ENCODE data around the gene HOXB4. TPM values are rescaled to one million over a fixed set of nuclear protein-coding genes. Genes with fewer than 3 reads are reported as not detected.

Gene HOXB4
- total RNA-seq, 1 experiment from 2014 or later: 9.7 TPM

GRCh38 chr17:48565925-48566710 is 12.0 kb downstream of the HOXB4 start:
- Histone ChIP-seq H3K27ac (ENCODE audit: low read depth, low read length, poor library complexity, severe bottlenecking) (peak overlapping the region; percentile 87), H3K27me3 (replicated peaks; ENCODE audit: insufficient read depth, low read depth, low read length, poor library complexity) (no peaks in the 10 kb centered on the region), H3K4me1 (ENCODE audit: insufficient read depth, low read length, poor library complexity, severe bottlenecking) (peaks cover 83% of the 10 kb centered on the region), H3K4me3 (ENCODE audit: low read depth, low read length, poor library complexity, severe bottlenecking) (no peak overlapping the region), H3K9me3 (ENCODE audit: low read depth, low read length, poor library complexity, severe bottlenecking) (no peaks in the 10 kb centered on the region), H3K36me3 (ENCODE audit: insufficient read depth, low read length, poor library complexity, severe bottlenecking) (no peaks in the 10 kb centered on the region)
- TF ChIP-seq EZH2 (IDR thresholded peaks at IDR 0.05; ENCODE audit: borderline replicate concordance, low read depth, low read length, poor library complexity, severe bottlenecking): no peak
- no peak for TF ChIP-seq CTCF (conservative IDR thresholded peaks at IDR 0.05; ENCODE audit: low read depth, low read length)
- POLR2A ChIA-PET (ENCODE audit: low non-redundant PET): no interaction called here
- BruUV-seq (replicated peaks): no TSS peak
- CTCF ChIA-PET: no interaction called here
- intact Hi-C loops (cut with micrococcal nuclease; ENCODE audit: unreplicated experiment): no loop called here
- DNase-seq (ENCODE audit: low spot score): no peak

DNA sequence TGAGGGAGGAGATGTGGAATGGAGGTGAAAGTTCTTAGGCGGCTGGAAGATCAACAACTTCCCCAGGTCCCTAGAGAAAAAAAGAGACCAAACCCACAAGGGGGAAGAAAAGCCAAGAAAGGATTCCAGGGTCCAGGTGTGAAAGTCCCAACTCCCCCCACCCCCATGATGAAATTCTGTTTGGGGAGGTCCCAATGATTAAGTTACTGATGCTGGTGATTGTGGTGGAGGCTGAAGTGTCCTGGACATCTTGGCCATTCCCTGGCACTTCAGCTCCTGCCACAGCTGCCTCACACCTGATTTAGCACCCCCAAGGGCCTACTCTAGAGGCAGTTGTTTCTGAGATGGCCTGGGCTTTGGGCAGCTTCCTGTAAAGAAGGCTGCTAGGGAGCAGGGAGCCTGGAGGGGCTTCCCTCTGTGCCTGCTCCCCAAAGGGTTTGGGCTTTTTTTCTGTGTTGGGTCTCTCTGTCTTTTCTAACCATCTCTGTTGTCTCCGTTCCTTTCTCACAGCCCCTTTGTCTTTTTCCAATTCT is 13.1 kb downstream of the HOXB4 start:
- intact Hi-C loops (cut with micrococcal nuclease; ENCODE audit: unreplicated experiment): no loop called here
- H3K27ac ChIP-seq (ENCODE audit: low read depth, low read length, poor library complexity, severe bottlenecking): peak overlapping the region; percentile 87
- H3K4me1 ChIP-seq (ENCODE audit: insufficient read depth, low read length, poor library complexity, severe bottlenecking): peaks cover 85% of the 10 kb centered on the region
- CTCF ChIA-PET: interaction anchor here (0.6 to 1.5 kb wide), 2 partner anchors 73 to 232 kb away, joined by 4 to 5 read pairs; no protein-coding TSS in a partner anchor
- no peak for TF ChIP-seq EZH2 (IDR thresholded peaks at IDR 0.05; ENCODE audit: borderline replicate concordance, low read depth, low read length, poor library complexity, severe bottlenecking)
- TF ChIP-seq CTCF (conservative IDR thresholded peaks at IDR 0.05; ENCODE audit: low read depth, low read length): no peak
- no peaks in the 10 kb centered on the region for H3K9me3 ChIP-seq (ENCODE audit: low read depth, low read length, poor library complexity, severe bottlenecking)
- BruUV-seq (replicated peaks): TSS peak; percentile 86
- peak overlapping the region; percentile 54 for H3K4me3 ChIP-seq (ENCODE audit: low read depth, low read length, poor library complexity, severe bottlenecking)
- no peaks in the 10 kb centered on the region for H3K36me3 ChIP-seq (ENCODE audit: insufficient read depth, low read length, poor library complexity, severe bottlenecking)
- H3K27me3 ChIP-seq (replicated peaks; ENCODE audit: insufficient read depth, low read depth, low read length, poor library complexity): no peaks in the 10 kb centered on the region
- DNase-seq (ENCODE audit: low spot score): no peak
- POLR2A ChIA-PET (ENCODE audit: low non-redundant PET): interaction anchor here (0.6 kb wide), 2 partner anchors 163 to 798 kb away, joined by 3 to 8 read pairs; no protein-coding TSS in a partner anchor

DNA sequence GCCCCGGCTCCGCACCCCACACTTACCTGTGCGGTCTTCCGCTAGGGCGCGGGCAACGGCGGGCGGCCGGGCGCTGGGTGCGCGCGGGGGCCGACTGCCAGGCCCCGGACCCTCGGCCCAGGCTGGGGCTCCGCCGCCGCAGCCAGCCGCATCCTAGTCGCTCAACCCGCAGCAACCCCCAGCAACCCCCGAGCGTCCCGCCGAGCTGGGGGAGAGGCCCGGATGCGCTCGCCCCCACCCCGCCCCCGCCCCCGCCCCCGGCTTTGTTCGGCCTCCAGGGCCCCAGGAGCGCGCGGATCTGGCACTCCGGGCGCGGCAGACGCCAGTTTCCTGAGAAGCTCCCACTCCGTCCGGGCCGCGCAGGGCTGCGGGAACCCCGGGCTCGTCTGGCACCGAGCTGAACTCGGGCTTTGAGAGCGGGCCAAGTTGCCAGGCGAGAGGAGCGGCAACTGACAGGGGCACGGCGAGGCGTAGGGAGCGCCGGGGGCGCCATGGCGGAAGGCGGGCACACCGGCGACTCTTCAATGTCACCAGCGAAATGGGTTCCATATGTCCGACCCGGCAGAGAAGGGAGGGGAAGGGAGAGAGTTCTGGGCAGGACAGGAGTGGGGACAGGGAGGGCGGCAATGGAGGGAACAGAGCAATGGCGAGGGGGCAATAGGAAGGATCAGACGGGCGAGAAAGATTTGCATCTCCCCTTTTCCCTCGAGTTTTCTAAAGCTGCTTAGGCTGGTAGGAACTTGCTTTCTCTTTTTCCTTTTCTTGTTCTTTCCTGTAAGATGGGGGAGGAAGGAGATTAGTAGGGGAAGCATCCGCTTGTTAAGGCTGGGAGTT is 13.7 kb downstream of the HOXB4 start:
- POLR2A ChIA-PET (ENCODE audit: low non-redundant PET): interaction anchor here (0.6 kb wide), 2 partner anchors 163 to 798 kb away, joined by 3 to 8 read pairs; no protein-coding TSS in a partner anchor
- H3K9me3 ChIP-seq (ENCODE audit: low read depth, low read length, poor library complexity, severe bottlenecking): no peaks in the 10 kb centered on the region
- no peaks in the 10 kb centered on the region for H3K27me3 ChIP-seq (replicated peaks; ENCODE audit: insufficient read depth, low read depth, low read length, poor library complexity)
- no peaks in the 10 kb centered on the region for H3K36me3 ChIP-seq (ENCODE audit: insufficient read depth, low read length, poor library complexity, severe bottlenecking)
- peak overlapping the region; percentile 54 for H3K4me3 ChIP-seq (ENCODE audit: low read depth, low read length, poor library complexity, severe bottlenecking)
- intact Hi-C loops (cut with micrococcal nuclease; ENCODE audit: unreplicated experiment): no loop called here
- H3K4me1 ChIP-seq (ENCODE audit: insufficient read depth, low read length, poor library complexity, severe bottlenecking): peaks cover 82% of the 10 kb centered on the region
- CTCF ChIA-PET: interaction anchor here (0.6 to 1.5 kb wide), 2 partner anchors 72 to 231 kb away, joined by 4 to 5 read pairs; no protein-coding TSS in a partner anchor
- no TSS peak for BruUV-seq (replicated peaks)
- peak overlapping the region; percentile 87 for H3K27ac ChIP-seq (ENCODE audit: low read depth, low read length, poor library complexity, severe bottlenecking)
- TF ChIP-seq EZH2 (IDR thresholded peaks at IDR 0.05; ENCODE audit: borderline replicate concordance, low read depth, low read length, poor library complexity, severe bottlenecking) (no peak), CTCF (conservative IDR thresholded peaks at IDR 0.05; ENCODE audit: low read depth, low read length) (no peak)
- peak; percentile 76 for DNase-seq (ENCODE audit: low spot score)

Measured in A673 (cell line).